K562 (cell line): ENCODE measurements around the gene EFNA5. TPM values are rescaled to one million over a fixed set of nuclear protein-coding genes. Genes with fewer than 3 reads are reported as not detected.

ENCODE experiments used
- ATAC-seq: fragments of 200-7000 bp; cut with Tn5 transposase; 3 replicates; pipeline ENCODE4 v1.9.1; 2020; ENCODE audit warnings: moderate library complexity
- BruUV-seq: library from RNA; stranded (reverse); fragments of 400-500 nt; replicated peaks from 2 replicates; lab custom pipeline; 2021; lab: Mats Ljungman, UMichigan
- CTCF ChIA-PET: fragments of 300-600 bp; formaldehyde crosslinking; extraction: SDS; loops from one replicate; lab custom pipeline; 2021; ENCODE audit warnings: low intra/inter-chr PET ratio; lab: Yijun Ruan, JAX
- POLR2A ChIA-PET: fragments of 300-600, 350-650 bp; sonication (Branson Sonifier 250); formaldehyde crosslinking; extraction: SDS; loops from one replicate; lab custom pipeline; 2021; ENCODE audit warnings: antibody characterized with exemption, inconsistent platforms; lab: Yijun Ruan, JAX
- DNase-seq, 4 experiments: peaks; one replicate each; pipeline versions ENCODE4 v3.0.0 to v3.0.0-alpha.2; 2011 to 2018; ENCODE audit warnings: low spot score in 3 of 4, mixed read lengths in 3 of 4; ENCODE audit errors: extremely low read depth in 1 of 4
- FAIRE-seq: peaks from 2 replicates; lab custom pipeline; 2011; peaks lifted over from hg19 to GRCh38; lab: Jason Lieb, UNC
- H2AFZ ChIP-seq: 2 replicates; pipeline ENCODE4 v1.6.0; 2011; ENCODE audit warnings: low read depth, low read length, control low read depth, inconsistent platforms
- H3K27ac ChIP-seq: fragments of 200-600 bp; 3 replicates; pipeline ENCODE4 v1.8.0; 2011; ENCODE audit warnings: low read depth, mild to moderate bottlenecking, control low read depth, inconsistent platforms, low read length, moderate library complexity, mixed read lengths; ENCODE audit errors: extremely low read depth
- H3K27me3 ChIP-seq, 2 experiments: fragments of 300-600 bp in 1 of 2; 2 replicates in 1 of 2; 3 replicates in 1 of 2; pipeline versions ENCODE4 v1.6.0 to v1.8.0; 2011; ENCODE audit warnings: inconsistent platforms in 2 of 2, low read length in 2 of 2, mild to moderate bottlenecking in 1 of 2, mixed read lengths in 1 of 2, moderate library complexity in 1 of 2; ENCODE audit not compliant: control insufficient read depth in 2 of 2, insufficient read depth in 2 of 2
- H3K36me3 ChIP-seq: fragments of 300-600 bp; 3 replicates; pipeline ENCODE4 v1.8.0; 2011; ENCODE audit warnings: mild to moderate bottlenecking, low read length, inconsistent platforms; ENCODE audit not compliant: control insufficient read depth, insufficient read depth
- H3K4me1 ChIP-seq, 2 experiments: fragments of 200-600 bp in 1 of 2; replicated peaks in 1 of 2; 2 replicates in 1 of 2; 3 replicates in 1 of 2; pipeline versions ENCODE4 v1.5.1 to v1.8.0; 2011; ENCODE audit warnings: inconsistent platforms in 2 of 2, low read length in 2 of 2, mild to moderate bottlenecking in 1 of 2, mixed read lengths in 1 of 2, moderate library complexity in 1 of 2; ENCODE audit not compliant: control insufficient read depth in 2 of 2, insufficient read depth in 2 of 2
- H3K4me2 ChIP-seq: 2 replicates; pipeline ENCODE4 v1.6.1; 2011; ENCODE audit warnings: low read length, control low read depth, inconsistent platforms, mixed read lengths; ENCODE audit not compliant: insufficient read depth
- H3K4me3 ChIP-seq: fragments of 200-600 bp; sonication (generic), shearing (Covaris generic); 2 replicates; pipeline ENCODE4 v1.5.1; 2016; ENCODE audit warnings: control low read depth, inconsistent platforms
- H3K79me2 ChIP-seq: fragments of 200-600 bp; 3 replicates; pipeline ENCODE4 v1.8.0; 2011; ENCODE audit warnings: low read length, inconsistent platforms; ENCODE audit not compliant: control insufficient read depth, insufficient read depth
- H3K9ac ChIP-seq, 2 experiments: 2 replicates each; pipeline versions ENCODE4 v1.6.0 to v1.6.1; 2011; ENCODE audit warnings: low read depth in 2 of 2, low read length in 2 of 2, control low read depth in 1 of 2, inconsistent platforms in 1 of 2, mild to moderate bottlenecking in 1 of 2, mixed read lengths in 1 of 2; ENCODE audit not compliant: insufficient read depth in 1 of 2
- H3K9me1 ChIP-seq: one replicate; pipeline ENCODE4 v1.6.0; 2011; ENCODE audit warnings: inconsistent platforms, mild to moderate bottlenecking, low read length, moderate library complexity; ENCODE audit not compliant: control insufficient read depth, insufficient read depth
- H3K9me3 ChIP-seq: replicated peaks from 2 replicates; pipeline ENCODE4 v1.5.1; 2011; ENCODE audit warnings: low read depth, low read length, inconsistent platforms; ENCODE audit not compliant: control insufficient read depth, insufficient read depth
- H4K20me1 ChIP-seq: replicated peaks from 2 replicates; pipeline ENCODE4 v1.6.1; 2011; ENCODE audit warnings: low read length, inconsistent platforms, mixed read lengths; ENCODE audit not compliant: control insufficient read depth, insufficient read depth
- HDAC1 ChIP-seq, 2 experiments: fragments of 450-650 bp; IDR thresholded peaks; 2 replicates each; pipeline ENCODE4 v1.6.1; 2016 to 2017; ENCODE audit warnings: inconsistent platforms in 1 of 2, mild to moderate bottlenecking in 1 of 2, moderate library complexity in 1 of 2
- NCOA4 ChIP-seq: fragments of 450-650 bp; IDR thresholded peaks from 2 replicates; pipeline ENCODE4 v1.6.1; 2018; ENCODE audit warnings: mild to moderate bottlenecking; ENCODE audit not compliant: partially characterized antibody
- NEUROD1 ChIP-seq: fragments of 150-350 bp; IDR thresholded peaks from 2 replicates; pipeline ENCODE4 v1.6.1; 2014; ENCODE audit warnings: borderline replicate concordance, low read length, low read depth; ENCODE audit not compliant: partially characterized antibody
- NFIC ChIP-seq: fragments of 450-650 bp; IDR thresholded peaks from 2 replicates; pipeline ENCODE4 v1.6.1; 2017; ENCODE audit warnings: mild to moderate bottlenecking, inconsistent platforms
- POLR2G ChIP-seq: fragments of 200-400 bp; formaldehyde crosslinking; IDR thresholded peaks from 2 replicates; pipeline ENCODE4 v1.6.1; 2017; ENCODE audit warnings: low read depth, mild to moderate bottlenecking, antibody characterized with exemption, low read length, moderate library complexity
- RBM34 ChIP-seq: fragments of 200-400 bp; formaldehyde crosslinking; IDR thresholded peaks from 2 replicates; pipeline ENCODE4 v1.6.1; 2018; ENCODE audit warnings: low read length, borderline replicate concordance; ENCODE audit not compliant: insufficient read depth
- TCF3 ChIP-seq: sonication (generic); formaldehyde crosslinking; IDR thresholded peaks from 2 replicates; pipeline ENCODE4 v1.4.0; 2020; ENCODE audit warnings: mild to moderate bottlenecking, missing genetic modification reagents
- ZNF3 ChIP-seq: fragments of 250-450 bp; sonication (Bioruptor Pico); IDR thresholded peaks from 2 replicates; pipeline ENCODE4 v1.5.0; 2021; ENCODE audit warnings: mild to moderate bottlenecking, moderate library complexity
- ZNF75A ChIP-seq: fragments of 450-650 bp; formaldehyde crosslinking; IDR thresholded peaks from 2 replicates; pipeline ENCODE4 v1.4.0; 2020; ENCODE audit warnings: mild to moderate bottlenecking
- WGBS: fragments of 100-300 bp; shearing (Covaris generic); methylation state at CpG from one replicate; pipeline ENCODE4 v1.1.6; 2016; ENCODE audit warnings: low coverage, mixed read lengths; ENCODE audit not compliant: insufficient coverage; ENCODE audit errors: missing lambda C conversion rate; 5-methylcytosine and 5-hydroxymethylcytosine counted together
- in situ Hi-C: fragments of 300-500 bp; cut with MboI; formaldehyde crosslinking; loops from 4 replicates; pipeline ENCODE4 v1.15.0; 2018; ENCODE audit warnings: inconsistent platforms, mixed read lengths
- intact Hi-C: fragments of 100-400 bp; cut with micrococcal nuclease; formaldehyde crosslinking; loops from 2 replicates; pipeline ENCODE4 v1.14.2; 2022
- polyA plus RNA-seq, 8 experiments: library from polyadenylated mRNA; depleted of rRNA in 4 of 8; stranded (reverse) in 5 of 8; unstranded in 3 of 8; fragments of >200 nt; fragmentation: Nextera tagmentation in 2 of 8; fragmentation: Illumina TruSeq in 1 of 8; extraction: Ambion mirVana in 2 of 8; extraction: Trizol in 1 of 8; gene quantifications; 2 replicates each; pipeline versions ENCODE4 v1.2.1 to v1.2.3, GENCODE V29; 2011 to 2014; ENCODE audit warnings: inconsistent platforms in 1 of 8, missing spikeins in 1 of 8
- total RNA-seq, 7 experiments: library from RNA; depleted of rRNA in 6 of 7; stranded (reverse); fragments of >200 nt in 6 of 7; fragmentation: Illumina TruSeq in 2 of 7; extraction: Trizol in 2 of 7; gene quantifications; 2 replicates each; pipeline versions ENCODE4 v1.2.1 to v1.2.3, GENCODE V29; 2011 to 2021; ENCODE audit warnings: low replicate concordance in 1 of 7

EFNA5 gene
- total and polyA plus RNA-seq, 9 of the 15 experiments (the other 6 are each of a cell fraction or from before 2014, with no cell fraction given): 0.20 TPM; not detected in 8

- Histone ChIP-seq H2AFZ (no peak overlapping the region), H3K9me3 (no peaks in the 10 kb centered on the region; the same call in 1 of the 2 replicates), H3K36me3 (no peaks in the 10 kb centered on the region), H3K9me1 (no peaks in the 10 kb centered on the region), H3K4me1 (no peaks in the 10 kb centered on the region), H3K27ac (no peak overlapping the region), H3K4me2 (no peak overlapping the region), H3K27me3 (no peaks in the 10 kb centered on the region), H3K79me2 (no peaks in the 10 kb centered on the region), H3K9ac (no peak overlapping the region), H3K4me3 (no peak overlapping the region), H4K20me1 (no peaks in the 10 kb centered on the region)
- no peak for FAIRE-seq
- DNase-seq: no peak
- POLR2A ChIA-PET: no interaction called here
- no peak for ATAC-seq
- under 1% methylated on average over 9 of the region's 9 CpGs for WGBS
- TF ChIP-seq ZNF3 (CRISPR knock-in tag) (no peak), NCOA4 (no peak), NFIC (no peak), HDAC1 (IDR thresholded peaks at IDR 0.05) (no peak), TCF3 (CRISPR knock-in tag) (no peak), RBM34 (no peak), NEUROD1 (no peak), ZNF75A (CRISPR knock-in tag) (no peak), POLR2G (no peak)
- CTCF ChIA-PET: no interaction called here
- intact Hi-C loops (no loop called here), in situ Hi-C loops (no loop called here)
- BruUV-seq: no TSS peak
These were observed 297.0 kb downstream of the EFNA5 start for GRCh38 chr5:107373549-107374263.
